GM21825 (cell line): ENCODE data around the gene CEP170B.
"Not testable (repeated sequence)": the region's sequence is repeated elsewhere in the genome, so short reads cannot be mapped to it uniquely, and the experiment has no call there.

Experiments
- ATAC-seq: cut with Tn5 transposase; IDR thresholded peaks from one replicate; pipeline ENCODE4 v1.9.1; 2021; ENCODE audit warnings: mild to moderate bottlenecking, moderate library complexity; ENCODE audit not compliant: unreplicated experiment

CEP170B gene

DNA sequence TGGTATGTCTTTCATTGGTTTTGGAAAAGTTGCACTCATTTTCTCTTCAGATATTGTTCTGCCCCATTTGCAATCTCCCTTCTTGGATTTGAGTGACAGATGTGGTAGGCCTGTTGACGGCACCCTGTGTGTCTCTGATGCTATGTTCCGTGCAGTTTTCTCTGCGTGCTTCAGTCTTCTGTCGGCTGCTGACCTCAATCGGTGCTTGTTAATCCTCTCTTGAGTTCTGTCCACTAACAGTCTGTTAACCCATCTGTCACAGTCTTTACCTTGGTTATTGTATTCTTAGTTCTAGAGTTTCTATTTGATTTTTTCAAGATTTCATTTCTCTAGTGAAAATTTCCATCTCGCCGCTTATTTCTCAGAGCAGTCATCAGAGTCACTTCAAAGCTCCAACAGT, 38.9 kb downstream of the CEP170B start:
- ATAC-seq: no peak

GRCh38 chr14:104904650-104905578, 39.8 kb downstream of the CEP170B start:
- not testable (repeated sequence) for ATAC-seq

GRCh38 chr14:104905579-104905933, 40.5 kb downstream of the CEP170B start:
- ATAC-seq: not testable (repeated sequence)

DNA sequence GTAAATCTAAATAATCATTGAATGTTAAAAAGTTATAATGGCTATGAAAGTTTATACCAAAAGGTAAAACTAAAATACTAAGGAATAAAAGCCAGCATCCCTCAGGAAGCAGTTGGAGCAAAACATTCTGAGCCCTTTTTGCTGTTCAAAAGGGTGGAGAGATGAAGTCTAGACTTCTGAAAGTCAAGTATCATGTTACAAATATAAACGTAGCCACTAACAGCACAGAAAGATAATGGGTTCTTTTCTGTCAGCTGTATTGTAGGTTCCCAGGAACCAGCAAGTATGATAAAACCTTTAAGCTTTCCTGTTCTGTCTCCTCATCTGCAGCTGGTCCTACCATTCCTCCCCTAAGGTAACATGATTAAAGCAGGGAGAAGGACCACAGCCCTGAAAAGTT, 43.2 kb downstream of the CEP170B start:
- no peak for ATAC-seq

DNA sequence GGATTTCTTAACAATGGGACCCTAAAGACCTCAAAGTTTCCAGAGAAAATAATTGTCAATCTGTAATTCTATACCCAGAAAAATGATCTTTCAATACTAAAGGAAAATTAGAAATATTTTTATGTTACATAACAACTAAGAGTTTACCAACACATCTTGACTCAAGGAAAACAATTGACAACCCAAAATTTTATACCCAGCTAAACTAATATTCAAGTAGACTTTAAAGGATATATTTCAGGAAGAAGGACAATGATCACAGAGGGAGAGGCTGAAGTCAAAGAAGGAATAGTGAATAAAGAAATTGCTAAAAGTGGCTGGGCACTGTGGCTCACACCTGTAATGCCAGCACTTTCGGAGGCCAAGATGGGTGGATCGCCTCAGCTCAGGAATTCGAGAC, 47.0 kb downstream of the CEP170B start:
- no peak for ATAC-seq

GRCh38 chr14:104913435-104913834, 48.4 kb downstream of the CEP170B start:
- ATAC-seq: no peak

- ATAC-seq: no peak
Observed at GRCh38 chr14:104917116-104917515, 52.0 kb downstream of the CEP170B start.

- no peak for ATAC-seq
Observed at GRCh38 chr14:104917993-104918392, 52.9 kb downstream of the CEP170B start.

DNA sequence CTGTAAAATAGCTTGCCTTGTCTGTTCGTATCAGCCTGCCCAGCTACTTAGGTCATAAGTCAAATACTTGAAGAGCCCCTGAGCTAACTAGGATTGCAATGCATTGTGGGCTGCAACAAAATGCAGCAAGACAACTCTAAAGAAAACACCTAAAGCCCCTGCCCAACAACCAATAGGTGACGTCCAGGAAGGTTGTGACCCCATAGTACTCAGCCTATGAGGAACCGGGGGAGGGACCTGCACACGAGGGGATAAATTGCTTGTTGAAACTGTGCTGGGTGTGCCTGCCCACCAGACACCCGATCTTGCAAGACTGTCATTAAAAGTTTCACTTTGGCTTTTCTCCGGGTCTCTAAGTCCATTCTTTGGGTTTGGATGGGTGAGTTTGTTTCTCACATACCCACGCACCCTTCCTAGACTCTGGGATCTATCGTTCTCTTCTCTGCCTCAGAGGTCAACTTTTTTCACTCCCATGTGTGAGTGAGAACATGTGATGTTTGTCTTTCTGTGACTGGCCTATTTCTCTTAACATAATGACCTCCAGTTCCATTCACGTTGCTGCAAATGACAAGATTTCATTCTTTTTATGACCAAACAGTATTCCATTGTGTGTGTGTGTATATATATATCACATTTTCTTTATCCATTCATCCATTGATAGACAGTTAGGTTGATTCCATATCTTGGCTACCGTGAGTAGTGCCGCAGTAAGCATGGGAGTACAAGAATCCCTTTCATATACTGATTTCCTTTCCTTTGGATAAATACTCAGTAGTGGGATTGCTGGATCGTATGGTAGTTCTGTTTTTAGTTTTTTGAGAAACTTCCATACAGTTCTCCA, 54.3 kb downstream of the CEP170B start:
- not testable (repeated sequence) for ATAC-seq

GRCh38 chr14:104919993-104920315, 54.9 kb downstream of the CEP170B start:
- ATAC-seq: no peak

DNA sequence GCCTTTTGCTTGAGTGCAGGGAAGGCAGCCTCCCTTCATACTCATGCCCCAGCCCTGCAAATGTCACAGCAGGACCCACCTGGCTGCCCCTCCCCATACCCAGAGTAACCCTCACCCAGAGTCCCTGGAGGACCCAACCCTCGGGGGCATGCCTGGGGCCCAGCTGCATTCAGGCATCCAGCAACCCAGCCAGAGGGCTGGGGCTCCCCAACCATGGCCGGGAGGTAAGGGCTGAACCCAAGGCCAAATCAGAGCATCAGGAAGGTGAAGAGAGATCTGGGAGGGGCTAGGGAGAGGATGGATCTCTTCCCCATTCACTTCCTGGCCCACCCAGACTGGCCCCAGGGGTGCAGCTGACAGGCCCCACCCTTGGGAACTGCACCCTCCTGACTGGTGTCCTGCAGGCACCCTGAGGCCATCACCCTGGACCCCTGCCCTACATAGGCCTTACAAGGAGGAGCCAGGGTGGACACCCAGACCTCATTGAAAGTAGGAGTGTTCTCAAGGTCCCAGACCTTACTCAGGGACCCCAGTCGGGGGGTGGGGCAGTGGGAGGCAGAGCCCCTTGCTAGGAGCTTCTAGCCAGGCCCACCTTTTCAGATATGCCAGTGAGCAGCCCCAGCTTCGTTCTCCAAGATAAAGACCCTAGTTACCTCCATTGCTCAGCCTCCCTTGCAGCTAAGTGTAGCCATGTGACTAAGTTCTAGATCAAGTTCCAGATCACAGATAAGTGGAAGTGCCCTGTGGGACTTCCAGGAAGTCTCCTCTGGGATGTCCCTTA, 58.8 kb downstream of the CEP170B start:
- no peak for ATAC-seq

DNA sequence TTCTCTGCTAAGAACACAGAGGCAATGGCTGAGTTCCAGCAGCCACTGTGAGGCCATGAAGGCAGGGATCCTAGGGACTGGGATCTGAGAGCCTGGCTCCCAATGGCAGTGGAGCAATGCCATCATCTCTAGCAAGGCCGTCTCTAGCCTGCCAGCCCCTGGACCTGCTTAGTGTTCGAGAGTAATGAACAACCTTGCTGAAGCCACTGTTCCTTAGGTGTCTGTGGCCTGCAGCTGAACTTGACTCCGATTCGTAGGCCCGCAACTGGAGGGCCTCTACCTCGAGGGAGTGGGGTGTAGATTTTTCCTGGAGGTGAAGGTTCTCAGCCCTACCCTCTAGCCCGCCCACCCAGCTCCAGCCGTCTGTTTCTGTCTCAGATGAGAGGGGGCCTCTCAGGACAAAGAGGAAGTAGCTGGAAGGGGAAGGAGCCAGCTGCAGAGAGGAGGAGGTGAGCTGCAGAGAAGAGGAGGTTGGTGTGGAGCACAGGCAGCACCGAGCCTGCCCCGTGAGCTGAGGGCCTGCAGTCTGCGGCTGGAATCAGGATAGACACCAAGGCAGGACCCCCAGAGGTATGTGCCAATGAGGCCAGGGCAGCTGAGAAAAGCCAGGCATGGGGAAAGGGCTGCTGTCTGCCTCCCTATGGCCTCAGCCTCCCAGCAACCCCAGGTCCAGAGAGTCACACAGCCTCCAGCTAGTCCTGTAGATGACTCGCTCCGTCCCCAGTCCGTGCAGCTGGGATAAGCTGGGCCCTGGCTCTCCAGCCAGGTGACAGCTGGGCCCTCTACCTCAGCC, 59.5 kb downstream of the CEP170B start, which contains the start of gene PLD4:
TSS of gene PLD4 (plus strand) at position 459 of the 793 bp plus-strand sequence. CDS start 2,262 bp downstream, outside the sequence.
- no peak for ATAC-seq

DNA sequence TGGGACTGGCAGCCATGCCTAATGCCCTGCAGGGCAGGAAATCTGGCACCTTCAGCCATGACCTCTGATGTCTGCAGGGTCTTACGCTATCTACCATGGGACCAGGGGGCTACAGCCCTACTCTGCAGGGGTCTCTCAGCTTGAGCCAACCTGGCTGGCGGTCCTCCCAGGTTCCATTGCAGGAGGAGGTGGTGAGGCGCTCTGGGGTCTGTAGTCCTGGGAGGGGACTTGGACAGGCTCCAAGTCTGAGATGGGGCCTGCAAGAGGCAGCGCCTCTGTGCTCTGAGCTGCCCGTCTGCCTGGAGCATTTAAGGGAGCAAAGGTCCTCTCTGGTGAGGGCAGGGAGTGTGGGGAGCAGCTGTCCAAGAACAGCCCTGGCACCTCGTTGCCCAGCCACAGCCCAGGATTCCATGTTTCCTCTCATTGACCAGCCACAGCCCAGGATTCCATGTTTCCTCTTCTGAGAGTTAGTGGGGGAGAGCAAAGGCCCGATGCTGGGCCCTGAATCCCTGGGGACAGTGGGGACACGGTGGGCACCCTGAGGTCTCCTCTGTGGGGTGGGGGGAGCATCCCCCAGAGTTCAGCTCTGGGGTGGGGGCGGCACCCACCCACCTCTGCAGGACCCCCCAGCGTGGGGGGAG, 60.3 kb downstream of the CEP170B start:
- no peak for ATAC-seq

DNA sequence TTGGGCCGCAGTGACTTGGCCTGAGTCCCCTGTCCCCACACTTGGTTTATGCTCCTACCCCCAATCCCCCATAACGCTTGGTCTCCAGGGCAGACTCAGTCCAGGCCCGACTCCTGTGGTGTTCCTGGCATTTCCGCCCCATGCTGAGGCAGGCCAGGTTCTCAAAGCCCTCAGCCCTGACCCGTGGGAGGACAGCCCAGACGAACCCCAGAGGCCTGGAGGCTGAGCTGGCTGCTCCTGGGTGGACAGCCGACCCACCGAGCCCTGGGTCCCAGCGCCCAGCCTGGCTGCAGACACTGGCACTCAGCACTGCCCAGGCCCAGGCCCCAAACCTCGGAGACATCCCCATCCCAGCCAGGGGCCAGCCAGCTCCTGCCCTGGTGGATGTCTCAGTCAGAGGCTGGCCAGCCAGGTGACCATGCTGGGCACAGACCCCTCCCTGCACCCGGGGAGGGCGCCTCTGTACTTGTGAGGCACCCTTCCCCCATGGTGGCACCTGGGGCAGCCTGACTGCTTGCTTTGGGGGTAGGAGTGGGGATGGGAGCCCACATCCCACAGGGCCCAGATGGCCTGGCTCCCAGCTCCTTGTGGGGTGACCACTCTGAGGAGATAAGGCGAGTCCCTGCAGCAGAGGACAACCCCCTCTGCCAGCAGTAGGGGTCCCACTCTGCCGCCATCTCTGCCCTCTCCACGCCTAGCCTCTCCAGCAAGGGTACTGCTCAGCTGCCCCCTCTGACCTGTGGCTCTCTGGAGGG, 61.0 kb downstream of the CEP170B start:
- ATAC-seq: no peak

GRCh38 chr14:104926619-104927431, 61.8 kb downstream of the CEP170B start:
- peak; percentile 75 for ATAC-seq

GRCh38 chr14:104927432-104927816, 62.4 kb downstream of the CEP170B start:
- ATAC-seq: no peak

- ATAC-seq: no peak
Observed at GRCh38 chr14:104927901-104928300, 62.8 kb downstream of the CEP170B start.

GRCh38 chr14:104928391-104929133, 63.5 kb downstream of the CEP170B start:
- ATAC-seq: no peak
